H1 (cell line): Measurements from ENCODE around the gene ARL17A. TPM values are rescaled to one million over a fixed set of nuclear protein-coding genes. Genes with fewer than 3 reads are reported as not detected.
"Not testable (repeated sequence)": the region's sequence is repeated elsewhere in the genome, so short reads cannot be mapped to it uniquely, and the experiment has no call there.

Experiments
- CTCF ChIA-PET: fragments of 300-600 bp; sonication (Branson Sonifier 250); formaldehyde crosslinking; loops from one replicate; lab custom pipeline; 2021; ENCODE audit not compliant: partially characterized antibody; lab: Charles Lee
- POLR2A ChIA-PET: fragments of 300-600 bp; sonication (Branson Sonifier 250); formaldehyde crosslinking; loops from one replicate; lab custom pipeline; 2021; ENCODE audit warnings: inconsistent platforms; ENCODE audit not compliant: partially characterized antibody; lab: Charles Lee
- DNase-seq, 2 experiments: peaks; one replicate each; pipeline versions ENCODE4 v3.0.0 to v3.0.0-alpha.2; 2010 to 2022; ENCODE audit warnings: low spot score in 2 of 2, low read depth in 1 of 2, mixed read lengths in 1 of 2
- FAIRE-seq: peaks from 2 replicates; lab custom pipeline; 2011; peaks lifted over from hg19 to GRCh38; lab: Jason Lieb, UNC
- H2AFZ ChIP-seq: 2 replicates; pipeline ENCODE4 v1.8.1; 2012; ENCODE audit warnings: low read length, inconsistent platforms
- H2AK5ac ChIP-seq: 2 replicates; pipeline ENCODE4 v1.6.1; 2013; ENCODE audit warnings: low read depth, low read length
- H2BK120ac ChIP-seq: replicated peaks from 2 replicates; pipeline ENCODE3; 2013; ENCODE audit warnings: low read depth, low read length, inconsistent platforms
- H2BK12ac ChIP-seq: 2 replicates; pipeline ENCODE4 v1.6.1; 2013; ENCODE audit warnings: low read depth, low read length
- H2BK15ac ChIP-seq: 2 replicates; pipeline ENCODE4 v1.6.1; 2013; ENCODE audit warnings: low read length
- H2BK20ac ChIP-seq: 2 replicates; pipeline ENCODE4 v1.6.1; 2013; ENCODE audit warnings: low read length
- H2BK5ac ChIP-seq: 2 replicates; pipeline ENCODE4 v1.6.1; 2013; ENCODE audit warnings: low read depth, low read length
- H3K14ac ChIP-seq: 2 replicates; pipeline ENCODE4 v1.6.1; 2013; ENCODE audit warnings: inconsistent platforms; ENCODE audit not compliant: insufficient read length
- H3K18ac ChIP-seq: 2 replicates; pipeline ENCODE4 v1.6.1; 2013; ENCODE audit warnings: low read length; ENCODE audit errors: extremely low read depth
- H3K23ac ChIP-seq: 2 replicates; pipeline ENCODE4 v1.6.1; 2013; ENCODE audit warnings: inconsistent platforms; ENCODE audit not compliant: insufficient read length
- H3K23me2 ChIP-seq: 2 replicates; pipeline ENCODE4 v1.6.1; 2013; ENCODE audit warnings: low read depth, low read length
- H3K27ac ChIP-seq: 2 replicates; pipeline ENCODE4 v1.6.1; 2011; ENCODE audit warnings: low read depth, low read length, inconsistent platforms
- H3K27me3 ChIP-seq, 4 experiments: replicated peaks in 1 of 4; 1 replicate in 1 of 4; 2 replicates in 3 of 4; pipeline versions ENCODE4 v1.6.1 to v1.8.1; 2011 to 2013; ENCODE audit warnings: low read length in 3 of 4, mild to moderate bottlenecking in 3 of 4, inconsistent platforms in 2 of 4, mixed read lengths in 2 of 4, moderate library complexity in 1 of 4; ENCODE audit not compliant: control insufficient read depth in 3 of 4, insufficient read depth in 3 of 4; ENCODE audit errors: extremely low read depth in 1 of 4
- H3K36me3 ChIP-seq, 4 experiments: 2 replicates each; pipeline versions ENCODE4 v1.6.1 to v1.8.1; 2011 to 2013; ENCODE audit warnings: mild to moderate bottlenecking in 4 of 4, low read length in 3 of 4, moderate library complexity in 2 of 4, control low read depth in 1 of 4, inconsistent platforms in 1 of 4; ENCODE audit not compliant: insufficient read depth in 4 of 4, control insufficient read depth in 2 of 4
- H3K4ac ChIP-seq: replicated peaks from 2 replicates; pipeline ENCODE3; 2013; ENCODE audit warnings: low read length, low read depth, mixed read lengths, inconsistent platforms; ENCODE audit not compliant: insufficient read length
- H3K4me1 ChIP-seq, 4 experiments: replicated peaks in 1 of 4; 1 replicate in 1 of 4; 2 replicates in 3 of 4; pipeline versions ENCODE4 v1.6.1 to v1.8.1; 2011 to 2013; ENCODE audit warnings: low read length in 3 of 4, inconsistent platforms in 2 of 4, mixed read lengths in 1 of 4; ENCODE audit not compliant: insufficient read depth in 4 of 4, control insufficient read depth in 3 of 4
- H3K4me2 ChIP-seq, 2 experiments: 2 replicates each; pipeline versions ENCODE4 v1.6.1 to v1.8.1; 2011 to 2013; ENCODE audit warnings: low read depth in 2 of 2, low read length in 2 of 2, control low read depth in 1 of 2, inconsistent platforms in 1 of 2, mild to moderate bottlenecking in 1 of 2; ENCODE audit not compliant: insufficient read depth in 1 of 2
- H3K4me3 ChIP-seq, 4 experiments: fragments of 200-600, 300-600 bp in 1 of 4; sonication (generic), shearing (Covaris generic), sonication (Bioruptor Twin) in 1 of 4; 2 replicates each; pipeline versions ENCODE4 v1.5.1 to v1.8.1; 2011 to 2016; ENCODE audit warnings: low read length in 4 of 4, low read depth in 3 of 4, control low read depth in 2 of 4, inconsistent platforms in 2 of 4, mild to moderate bottlenecking in 2 of 4, mixed read lengths in 1 of 4, moderate library complexity in 1 of 4; ENCODE audit not compliant: insufficient read depth in 2 of 4; ENCODE audit errors: extremely low read depth in 1 of 4
- H3K56ac ChIP-seq: replicated peaks from 2 replicates; pipeline ENCODE3; 2013; ENCODE audit warnings: low read depth, mild to moderate bottlenecking, mixed read lengths, low read length, inconsistent platforms; ENCODE audit not compliant: insufficient read length
- H3K79me1 ChIP-seq: 2 replicates; pipeline ENCODE4 v1.6.1; 2013; ENCODE audit warnings: low read depth, low read length, control low read depth
- H3K79me2 ChIP-seq, 2 experiments: 2 replicates each; pipeline versions ENCODE4 v1.6.1 to v1.8.1; 2012 to 2013; ENCODE audit warnings: low read length in 2 of 2, mild to moderate bottlenecking in 2 of 2, inconsistent platforms in 1 of 2; ENCODE audit not compliant: insufficient read depth in 2 of 2, control insufficient read depth in 1 of 2
- H3K9ac ChIP-seq, 4 experiments: replicated peaks in 1 of 4; 1 replicate in 1 of 4; 2 replicates in 3 of 4; pipeline versions ENCODE4 v1.6.1 to v1.8.1; 2011 to 2013; ENCODE audit warnings: low read depth in 3 of 4, low read length in 3 of 4, control low read depth in 2 of 4, mild to moderate bottlenecking in 2 of 4, moderate library complexity in 2 of 4, inconsistent platforms in 1 of 4; ENCODE audit errors: extremely low read depth in 1 of 4
- H3K9me3 ChIP-seq, 2 experiments: 2 replicates each; pipeline versions ENCODE4 v1.6.1 to v1.8.1; 2012 to 2013; ENCODE audit warnings: mild to moderate bottlenecking in 2 of 2, moderate library complexity in 2 of 2, control low read depth in 1 of 2, inconsistent platforms in 1 of 2, low read depth in 1 of 2, low read length in 1 of 2, mixed read lengths in 1 of 2; ENCODE audit not compliant: insufficient read depth in 2 of 2
- H4K20me1 ChIP-seq, 2 experiments: replicated peaks in 1 of 2; 2 replicates each; pipeline versions ENCODE3 to v1.8.1; 2011 to 2013; ENCODE audit warnings: inconsistent platforms in 2 of 2, low read length in 2 of 2, mild to moderate bottlenecking in 1 of 2; ENCODE audit not compliant: insufficient read depth in 2 of 2, control insufficient read depth in 1 of 2
- H4K5ac ChIP-seq: 2 replicates; pipeline ENCODE4 v1.6.1; 2013; ENCODE audit warnings: low read length, low read depth, mixed read lengths, inconsistent platforms; ENCODE audit not compliant: insufficient read length
- H4K8ac ChIP-seq: 2 replicates; pipeline ENCODE4 v1.8.0; 2013; ENCODE audit warnings: mild to moderate bottlenecking, moderate library complexity, low read length, inconsistent platforms; ENCODE audit not compliant: insufficient read depth; ENCODE audit errors: extremely low read depth
- H4K91ac ChIP-seq: replicated peaks from 2 replicates; pipeline ENCODE3; 2013; ENCODE audit warnings: low read length, mixed read lengths, inconsistent platforms; ENCODE audit not compliant: insufficient read length
- WGBS, 2 experiments: shearing (Covaris generic) in 1 of 2; methylation state at CpG; one replicate each; pipeline versions ENCODE4 v1.1.6 to v1.1.7; 2013 to 2015; ENCODE audit warnings: low lambda C conversion rate in 2 of 2, mixed read lengths in 2 of 2, inconsistent platforms in 1 of 2, low coverage in 1 of 2, missing lambda C conversion rate in 1 of 2; ENCODE audit not compliant: insufficient replicate concordance in 2 of 2, insufficient coverage in 1 of 2, insufficient read length in 1 of 2; ENCODE audit errors: extremely low coverage in 1 of 2, missing lambda C conversion rate in 1 of 2; 5-methylcytosine and 5-hydroxymethylcytosine counted together
- polyA plus RNA-seq, 7 experiments: library from polyadenylated mRNA; depleted of rRNA in 3 of 7; stranded (reverse) in 5 of 7; unstranded in 2 of 7; fragments of >200 nt in 5 of 7; fragments of 200-250 nt in 2 of 7; gene quantifications; 1 replicate in 5 of 7; 2 replicates in 1 of 7; 4 replicates in 1 of 7; pipeline versions ENCODE4 v1.2.1 to v1.2.3, GENCODE V29; 2011 to 2013; ENCODE audit warnings: missing spikeins in 2 of 7, mixed read lengths in 2 of 7
- total RNA-seq: library from RNA; stranded (reverse); fragmentation: NEBNext Ultra II Directional; extraction: Animal tissue kit (Norgen Biotek cat#: 25700); gene quantifications from 2 replicates; pipeline ENCODE4 v1.2.1, GENCODE V29; 2021

ARL17A gene
- total and polyA plus RNA-seq, 2 of the 8 experiments (the other 6 are each of a cell fraction or from before 2014, with no cell fraction given), result 24.6 to 29.0 TPM

DNA sequence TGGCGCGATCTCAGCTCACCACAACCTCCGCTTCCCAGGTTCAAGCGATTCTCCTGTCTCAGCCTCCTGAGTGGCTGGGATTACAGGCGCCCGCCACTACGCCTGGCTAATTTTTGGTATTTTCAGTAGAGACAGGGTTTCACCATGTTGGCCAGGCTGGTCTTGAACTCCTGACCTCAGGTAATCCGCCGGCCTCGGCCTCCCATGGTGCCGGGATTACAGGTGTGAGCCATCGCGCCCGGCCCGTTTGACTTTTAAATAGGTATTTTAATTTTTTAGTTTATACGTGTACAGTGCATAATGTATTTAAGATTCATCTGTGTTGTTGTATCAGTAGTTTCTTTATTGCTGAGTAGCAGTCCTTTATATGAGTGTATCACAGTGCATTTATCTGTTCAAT lies 87.5 kb downstream of the ARL17A start:
- H4K5ac ChIP-seq, H2BK5ac ChIP-seq, H3K23me2 ChIP-seq, H3K27ac ChIP-seq, CTCF ChIA-PET, FAIRE-seq, H2BK120ac ChIP-seq, H2BK12ac ChIP-seq, H4K8ac ChIP-seq, H3K23ac ChIP-seq, H3K79me1 ChIP-seq, H4K20me1 ChIP-seq, H3K4me1 ChIP-seq, H2BK15ac ChIP-seq, H4K91ac ChIP-seq, H3K4ac ChIP-seq, H3K18ac ChIP-seq, H3K27me3 ChIP-seq, H3K14ac ChIP-seq, DNase-seq, H3K4me3 ChIP-seq, H3K9me3 ChIP-seq, H3K36me3 ChIP-seq, H3K56ac ChIP-seq, H2AFZ ChIP-seq, H2AK5ac ChIP-seq, POLR2A ChIA-PET, H3K9ac ChIP-seq, H2BK20ac ChIP-seq, H3K4me2 ChIP-seq: not testable (repeated sequence)
- H3K79me2 ChIP-seq, result peaks cover 0 to 21% of the 10 kb centered on the region in 2 experiments; a peak in 2 of 4 replicates
- 97% methylated on average over 12 of the region's 16 CpGs; no CpG with 5 or more reads in 1 of the 2 experiments for WGBS, 2 experiments

- H2BK5ac ChIP-seq, H3K18ac ChIP-seq, H3K4me2 ChIP-seq, H3K4me3 ChIP-seq, H3K56ac ChIP-seq, DNase-seq, H3K23me2 ChIP-seq, H2BK120ac ChIP-seq, CTCF ChIA-PET, H4K5ac ChIP-seq, H3K23ac ChIP-seq, H3K9me3 ChIP-seq, H3K4ac ChIP-seq, H3K79me2 ChIP-seq, H2BK12ac ChIP-seq, FAIRE-seq, H3K4me1 ChIP-seq, H4K91ac ChIP-seq, H3K36me3 ChIP-seq, H3K14ac ChIP-seq, H3K27me3 ChIP-seq, H2BK15ac ChIP-seq, H3K27ac ChIP-seq, POLR2A ChIA-PET, H2BK20ac ChIP-seq, H3K9ac ChIP-seq, H3K79me1 ChIP-seq, H2AK5ac ChIP-seq, H2AFZ ChIP-seq, H4K20me1 ChIP-seq, H4K8ac ChIP-seq: not testable (repeated sequence)
- WGBS, 2 experiments, result no CpG with 5 or more reads among the region's 2 CpGs
Observed at GRCh38 chr17:46481310-46481709, 98.2 kb downstream of the ARL17A start.
